Erythroblast (primary cell): ENCODE data around the gene KRTAP10-10.

Experiments
- GATA1 ChIP-seq: IDR thresholded peaks from 2 replicates; pipeline ENCODE4 v1.6.1; 2011; ENCODE audit warnings: low read depth, mild to moderate bottlenecking, control low read depth, low read length, moderate library complexity
- POLR2A ChIP-seq: IDR thresholded peaks from 2 replicates; pipeline ENCODE4 v1.6.1; 2011; ENCODE audit warnings: mild to moderate bottlenecking, low read length

- TF ChIP-seq POLR2A = no peak
- no peak for TF ChIP-seq GATA1
Measured at GRCh38 chr21:44648557-44649311, 11.6 kb downstream of the KRTAP10-10 start.
